NT2/D1 (cell line): ENCODE measurements around the gene CCNT1.

Source experiments
- DNase-seq: peaks from one replicate; pipeline ENCODE4 v3.0.0-alpha.2; 2011; ENCODE audit warnings: low read depth, low spot score
- H3K27me3 ChIP-seq: 2 replicates; pipeline ENCODE4 v1.6.0; 2011; ENCODE audit warnings: mild to moderate bottlenecking; ENCODE audit not compliant: insufficient read length, insufficient read depth
- H3K36me3 ChIP-seq: 2 replicates; pipeline ENCODE4 v1.6.1; 2011; ENCODE audit warnings: mild to moderate bottlenecking, low read length, mixed read lengths; ENCODE audit not compliant: insufficient read depth, insufficient read length
- H3K4me1 ChIP-seq: 2 replicates; pipeline ENCODE4 v1.5.1; 2011; ENCODE audit not compliant: insufficient read depth, insufficient read length
- H3K4me3 ChIP-seq: 2 replicates; pipeline ENCODE4 v1.5.1; 2011; ENCODE audit warnings: low read depth; ENCODE audit not compliant: insufficient read length
- H3K9ac ChIP-seq: 2 replicates; pipeline ENCODE4 v1.6.0; 2011; ENCODE audit warnings: low read depth; ENCODE audit not compliant: insufficient read length
- H3K9me3 ChIP-seq: 2 replicates; pipeline ENCODE4 v1.5.1; 2011; ENCODE audit warnings: mild to moderate bottlenecking, low read length; ENCODE audit not compliant: insufficient read depth
- SUZ12 ChIP-seq: IDR thresholded peaks from 2 replicates; pipeline ENCODE4 v1.6.1; 2011; ENCODE audit not compliant: insufficient read length, insufficient read depth; ENCODE audit errors: extremely low read depth
- YY1 ChIP-seq: IDR thresholded peaks from 2 replicates; pipeline ENCODE4 v1.6.1; 2011; ENCODE audit not compliant: insufficient read length, insufficient read depth
- ZNF274 ChIP-seq: IDR thresholded peaks from 2 replicates; pipeline ENCODE4 v1.6.1; 2011; ENCODE audit warnings: mild to moderate bottlenecking, low read depth, low read length

Gene CCNT1

DNA sequence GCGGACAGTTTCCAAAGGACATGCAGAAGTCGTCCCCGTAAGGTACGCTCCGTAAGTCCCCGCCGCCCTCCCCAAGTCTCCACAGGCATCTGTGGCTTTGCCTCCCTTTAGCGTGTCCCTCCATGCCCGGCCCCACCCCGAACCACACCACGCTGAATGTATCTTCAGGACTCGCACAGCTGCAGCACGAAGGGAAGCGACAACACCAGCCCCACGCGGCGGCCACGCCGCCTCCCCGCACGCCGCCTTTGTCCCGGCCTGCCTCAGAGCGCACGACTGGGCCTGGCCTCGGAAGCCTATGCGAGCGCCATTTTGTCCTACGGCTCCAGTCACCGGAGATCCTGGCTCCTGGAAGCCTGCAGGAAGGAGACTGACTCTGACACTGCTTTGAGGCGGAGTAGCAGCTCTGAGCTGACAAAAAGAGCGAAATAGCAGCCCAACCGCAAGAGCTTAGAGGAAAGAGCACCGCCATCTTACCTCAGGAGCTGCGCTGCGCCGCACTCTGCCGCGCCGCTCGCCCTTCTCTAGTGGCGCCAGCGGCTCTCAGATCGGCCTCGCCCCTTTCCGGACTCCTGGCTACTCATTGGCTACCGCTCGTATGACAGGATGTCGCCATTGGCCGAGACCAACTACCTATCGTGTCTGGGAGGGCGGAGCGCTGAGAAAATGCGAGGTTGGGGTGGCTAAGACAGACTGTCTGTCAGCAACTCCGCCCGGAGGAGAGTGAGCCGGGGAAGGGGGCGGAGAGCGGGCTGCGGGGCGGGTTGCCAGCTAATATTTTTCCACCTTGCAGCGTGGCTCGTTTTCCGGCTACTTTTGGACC is 34.6 kb downstream of the CCNT1 start, which contains the start of gene KANSL2:
TSS of gene KANSL2 (minus strand) at position 529 of the 823 bp plus-strand sequence. CDS start 606 bp downstream, outside the sequence.
- H3K36me3 ChIP-seq = peaks cover 43% of the 10 kb centered on the region
- H3K9ac ChIP-seq = peak within 1 kb of the TSS; percentile 100
- DNase-seq = peak; percentile 98
- TF ChIP-seq SUZ12 (no peak), ZNF274 (no peak), YY1 (peak; percentile 62)
- H3K4me3 ChIP-seq = peak within 1 kb of the TSS; percentile 88
- peaks cover 7% of the 10 kb centered on the region for H3K27me3 ChIP-seq
- H3K9me3 ChIP-seq = no peaks in the 10 kb centered on the region
- H3K4me1 ChIP-seq = peaks cover 3% of the 10 kb centered on the region

DNA sequence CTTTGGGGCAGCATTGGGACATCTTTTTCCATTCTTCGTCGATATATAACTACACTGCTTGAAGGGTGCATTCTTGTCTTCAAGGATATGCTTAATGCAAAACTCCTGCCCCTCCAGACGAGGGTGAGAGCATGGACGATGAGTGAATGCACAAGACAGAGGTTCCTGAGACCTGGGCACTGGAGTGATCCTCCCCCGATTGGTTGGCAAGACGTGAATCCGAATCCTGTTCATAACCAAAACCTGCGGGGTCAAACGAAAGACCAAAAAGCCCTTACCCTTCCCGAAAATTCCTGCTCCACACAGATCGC is 35.2 kb downstream of the CCNT1 start:
- DNase-seq = no peak

DNA sequence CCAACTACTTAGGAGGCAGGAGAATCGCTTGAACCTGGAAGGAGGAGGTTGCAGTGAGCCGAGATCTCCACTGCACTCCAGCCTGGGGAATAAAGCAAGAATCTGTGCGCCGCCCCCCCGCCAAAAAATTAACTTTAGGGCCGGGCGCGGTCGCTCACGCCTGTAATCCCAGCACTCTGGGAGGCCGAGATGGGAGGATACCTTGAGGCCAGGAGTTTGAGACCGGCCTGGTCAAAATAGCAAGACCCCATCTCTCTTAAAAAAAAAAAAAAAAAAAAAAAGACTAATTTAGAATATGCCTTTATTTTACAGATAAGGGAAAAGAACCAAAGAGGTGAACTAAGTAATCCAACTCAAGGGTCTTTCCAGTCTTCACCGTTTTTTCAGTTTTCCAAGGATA is 35.6 kb downstream of the CCNT1 start:
- Histone ChIP-seq H3K9me3 (no peaks in the 10 kb centered on the region), H3K36me3 (peaks cover 54% of the 10 kb centered on the region), H3K27me3 (peaks cover 7% of the 10 kb centered on the region), H3K4me1 (peaks cover 3% of the 10 kb centered on the region), H3K4me3 (peak overlapping the region; percentile 88), H3K9ac (peak overlapping the region; percentile 100)
- DNase-seq = no peak
- TF ChIP-seq SUZ12 (no peak), ZNF274 (no peak), YY1 (no peak)

More for the DNA sequence above, 35.2 kb downstream of the CCNT1 start:
- H3K4me3 ChIP-seq = peak overlapping the region; percentile 88
- H3K9me3 ChIP-seq = no peaks in the 10 kb centered on the region
- peaks cover 3% of the 10 kb centered on the region for H3K4me1 ChIP-seq
- H3K36me3 ChIP-seq = peaks cover 49% of the 10 kb centered on the region
- peaks cover 7% of the 10 kb centered on the region for H3K27me3 ChIP-seq
- TF ChIP-seq SUZ12 = no peak
- no peak for TF ChIP-seq YY1
- TF ChIP-seq ZNF274 = no peak
- peak overlapping the region; percentile 100 for H3K9ac ChIP-seq

DNA sequence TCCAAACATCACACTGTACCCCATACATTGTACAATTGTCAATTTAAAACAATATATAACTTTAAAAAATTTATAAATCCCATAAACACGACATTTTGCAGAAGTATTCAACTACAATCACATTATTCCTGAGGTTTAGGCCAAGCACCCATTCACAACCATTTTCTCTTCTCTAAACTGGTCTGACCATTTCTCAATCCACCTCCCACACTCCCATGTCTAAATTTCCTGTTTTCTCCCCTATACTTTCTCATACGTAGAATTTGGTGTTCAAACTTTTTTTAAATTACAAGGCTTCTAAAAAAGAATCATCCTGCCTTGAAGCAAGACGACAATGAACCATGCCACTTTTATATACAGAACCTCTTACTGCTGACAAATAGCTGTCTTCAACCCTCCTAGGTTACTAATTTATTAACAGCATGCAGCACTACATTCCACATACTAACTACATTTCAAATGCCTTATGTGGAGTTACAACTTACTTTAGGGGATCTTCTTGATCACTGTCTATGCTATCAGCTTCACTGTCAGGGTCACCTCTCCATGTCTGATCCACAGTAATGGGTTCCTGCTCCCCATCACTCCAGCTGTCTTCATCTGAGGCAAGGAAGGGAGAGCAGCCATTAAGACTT is 37.8 kb downstream of the CCNT1 start:
- H3K27me3 ChIP-seq = peaks cover 7% of the 10 kb centered on the region
- H3K9me3 ChIP-seq = no peaks in the 10 kb centered on the region
- H3K9ac ChIP-seq = peak overlapping the region; percentile 27
- H3K4me1 ChIP-seq = peaks cover 3% of the 10 kb centered on the region
- H3K36me3 ChIP-seq = peaks cover 73% of the 10 kb centered on the region
- peak overlapping the region; percentile 27 for H3K4me3 ChIP-seq
- TF ChIP-seq SUZ12 (no peak), ZNF274 (no peak), YY1 (no peak)
- no peak for DNase-seq

- H3K4me1 ChIP-seq = no peaks in the 10 kb centered on the region
- H3K36me3 ChIP-seq = peaks cover 93% of the 10 kb centered on the region
- no peaks in the 10 kb centered on the region for H3K27me3 ChIP-seq
- no peak for TF ChIP-seq ZNF274
- no peak for TF ChIP-seq SUZ12
- no peak for TF ChIP-seq YY1
- no peak overlapping the region for H3K4me3 ChIP-seq
- H3K9me3 ChIP-seq = no peaks in the 10 kb centered on the region
- no peak overlapping the region for H3K9ac ChIP-seq
- no peak for DNase-seq
Observed at GRCh38 chr12:48671231-48671856, 45.2 kb downstream of the CCNT1 start.

DNA sequence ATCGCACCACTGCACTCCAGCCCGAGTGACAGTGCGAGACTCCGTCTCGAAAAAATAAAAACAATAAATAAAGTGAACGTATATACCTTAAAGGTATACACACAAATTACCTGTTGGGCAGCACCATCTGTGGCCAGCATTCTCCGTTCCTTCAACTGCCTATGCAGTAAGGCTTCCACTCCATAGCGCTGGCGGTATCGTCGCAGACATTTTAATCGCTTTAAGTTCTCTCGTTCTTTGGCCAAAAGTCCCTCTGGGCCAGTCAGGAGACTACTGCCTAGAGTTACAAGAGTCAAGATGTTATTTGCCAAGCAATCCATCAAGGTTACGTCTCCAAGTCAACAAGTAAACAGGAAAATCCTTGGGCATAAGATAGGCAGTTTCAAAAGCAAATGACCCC is 47.5 kb downstream of the CCNT1 start:
- Histone ChIP-seq H3K4me3 (no peak overlapping the region), H3K27me3 (no peaks in the 10 kb centered on the region), H3K4me1 (no peaks in the 10 kb centered on the region), H3K36me3 (peaks cover 93% of the 10 kb centered on the region), H3K9me3 (no peaks in the 10 kb centered on the region), H3K9ac (no peak overlapping the region)
- DNase-seq = no peak
- TF ChIP-seq YY1 = no peak
- no peak for TF ChIP-seq SUZ12
- TF ChIP-seq ZNF274 = no peak

DNA sequence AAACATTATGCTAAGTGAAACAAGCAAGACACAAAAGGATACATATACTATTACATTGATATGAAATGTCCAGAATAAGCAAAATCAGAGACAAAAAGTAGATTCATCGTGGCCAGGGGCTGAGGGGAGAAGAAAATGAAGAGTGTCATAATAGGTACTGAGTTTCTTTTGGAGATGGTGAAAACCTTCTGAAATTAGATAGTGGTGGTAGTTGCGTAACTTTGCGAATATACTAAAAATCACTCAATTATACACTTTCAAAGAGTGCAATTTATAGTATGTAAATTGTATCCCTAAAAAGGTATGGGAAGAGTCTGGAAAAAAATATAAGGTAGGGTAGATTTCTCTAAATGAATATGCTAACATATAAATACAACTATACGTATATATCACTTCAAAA is 56.6 kb downstream of the CCNT1 start:
- DNase-seq = no peak
- H3K9me3 ChIP-seq = no peaks in the 10 kb centered on the region
- peaks cover 94% of the 10 kb centered on the region for H3K36me3 ChIP-seq
- H3K27me3 ChIP-seq = no peaks in the 10 kb centered on the region
- no peak for TF ChIP-seq YY1
- no peak for TF ChIP-seq SUZ12
- no peak for TF ChIP-seq ZNF274
- H3K4me1 ChIP-seq = no peaks in the 10 kb centered on the region
- H3K4me3 ChIP-seq = no peak overlapping the region
- no peak overlapping the region for H3K9ac ChIP-seq
